ENCODE data around the gene FCER1G. TPM values are rescaled to one million over a fixed set of nuclear protein-coding genes. Genes with fewer than 3 reads are reported as not detected.
A peak's percentile ranks its signal among the peaks of the same experiment; 100 is the strongest.

FCER1G gene
- total RNA-seq, 1 donor from 2014 or later, result not detected

DNA sequence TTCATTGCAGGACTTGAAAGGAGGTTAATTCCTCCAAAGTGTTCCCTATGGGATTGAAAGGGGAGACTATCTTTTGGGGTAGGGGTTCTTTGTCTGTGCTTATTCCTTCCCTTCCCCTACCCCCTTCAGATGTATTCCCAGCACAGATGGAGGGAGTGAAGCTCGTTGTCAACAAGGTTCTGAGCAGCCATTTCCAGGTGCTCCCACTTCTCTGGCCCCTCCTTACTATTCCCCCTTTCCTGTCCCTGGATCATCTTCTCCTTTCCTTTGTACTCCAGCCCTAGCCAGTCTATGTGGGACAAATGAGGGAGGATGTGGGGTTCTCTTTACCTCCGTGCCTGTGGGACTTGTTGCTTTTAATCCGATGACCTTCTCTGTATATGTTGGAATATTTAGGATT is 11.7 kb downstream of the FCER1G start:
- Mint-ChIP-seq H3K27ac (no peak overlapping the region), H3K9me3 (no peaks in the 10 kb centered on the region), H3K4me1 (peaks cover 21% of the 10 kb centered on the region), H3K36me3 (no peaks in the 10 kb centered on the region), H3K27me3 (ENCODE audit: insufficient read depth, low read depth) (peaks cover 6% of the 10 kb centered on the region), H3K4me3 (peak overlapping the region; percentile 99)
- H3F3A ChIP-seq (ENCODE audit: low read depth), result peaks cover 13% of the 10 kb centered on the region
- no peaks in the 10 kb centered on the region for H3K36me3 ChIP-seq
- no peaks in the 10 kb centered on the region for H3K79me2 ChIP-seq (ENCODE audit: low read depth)
- H3K4me1 ChIP-seq, result peaks cover 9% of the 10 kb centered on the region
- no peaks in the 10 kb centered on the region for H4K20me1 ChIP-seq (ENCODE audit: low read depth)
- no peak for TF ChIP-seq EZH2phosphoT487 (IDR thresholded peaks at IDR 0.05)
- TF ChIP-seq EZH2 (IDR thresholded peaks at IDR 0.05), result no peak
- TF ChIP-seq CTCF (IDR thresholded peaks at IDR 0.05), result no peak
- H3K9ac ChIP-seq, result no peak overlapping the region
- H3K27me3 ChIP-seq, result no peaks in the 10 kb centered on the region
- peak overlapping the region; percentile 89 for H3K4me2 ChIP-seq
- no peak overlapping the region for H3K27ac ChIP-seq
- no peaks in the 10 kb centered on the region for H3K9me3 ChIP-seq (ENCODE audit: low read depth)
- DNase-seq (ENCODE audit: low spot score), result no peak
- H2AFZ ChIP-seq (replicated peaks), result peak overlapping the region; percentile 84
- H3K4me3 ChIP-seq, result peak overlapping the region; percentile 70

DNA sequence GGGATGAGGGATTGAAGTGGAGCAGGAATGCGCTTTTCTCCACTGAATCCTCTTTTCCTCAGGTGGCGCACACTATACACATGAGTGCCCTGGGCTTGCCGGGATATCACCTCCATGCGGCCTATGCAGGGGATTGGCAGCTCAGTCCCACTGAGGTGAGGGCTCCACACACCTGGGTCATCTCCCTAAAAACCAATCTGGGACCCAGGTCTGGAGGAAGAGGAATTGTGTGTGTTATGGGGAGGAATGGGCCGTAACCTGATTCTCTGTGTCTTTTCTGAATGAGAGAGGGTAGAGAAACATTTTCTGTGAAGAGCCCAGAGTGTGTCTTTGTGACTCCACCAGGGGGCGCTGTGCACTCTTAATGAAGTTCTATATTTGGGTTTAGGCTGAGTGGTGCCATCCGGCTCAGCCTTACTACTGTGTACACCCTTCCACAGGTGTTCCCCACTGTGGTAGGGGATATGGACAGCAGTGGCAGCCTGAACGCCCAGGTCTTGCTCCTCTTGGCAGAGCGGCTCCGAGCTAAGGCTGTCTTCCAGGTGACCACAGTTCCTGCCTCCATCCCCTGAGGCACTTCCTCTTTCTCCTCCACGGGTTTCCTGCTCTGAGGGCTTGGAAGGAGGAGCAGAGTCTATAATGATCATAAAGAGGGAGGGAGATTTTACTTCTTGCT is 12.2 kb downstream of the FCER1G start:
- Histone ChIP-seq H3K4me2 (peak overlapping the region; percentile 89), H3K27me3 (no peaks in the 10 kb centered on the region), H3K4me3 (peak overlapping the region; percentile 70), H3K9ac (no peak overlapping the region), H4K20me1 (ENCODE audit: low read depth) (no peaks in the 10 kb centered on the region), H3K36me3 (no peaks in the 10 kb centered on the region), H3K79me2 (ENCODE audit: low read depth) (no peaks in the 10 kb centered on the region), H2AFZ (replicated peaks) (peak overlapping the region; percentile 23), H3F3A (ENCODE audit: low read depth) (peaks cover 13% of the 10 kb centered on the region), H3K27ac (no peak overlapping the region), H3K4me1 (peaks cover 9% of the 10 kb centered on the region), H3K9me3 (ENCODE audit: low read depth) (no peaks in the 10 kb centered on the region)
- TF ChIP-seq CTCF (IDR thresholded peaks at IDR 0.05) (peak; percentile 90), EZH2 (IDR thresholded peaks at IDR 0.05) (no peak), EZH2phosphoT487 (IDR thresholded peaks at IDR 0.05) (no peak)
- H3K36me3 Mint-ChIP-seq, result no peaks in the 10 kb centered on the region
- peak overlapping the region; percentile 11 for H3K27ac Mint-ChIP-seq
- no peaks in the 10 kb centered on the region for H3K9me3 Mint-ChIP-seq
- peak; percentile 91 for DNase-seq (ENCODE audit: low spot score)
- peaks cover 6% of the 10 kb centered on the region for H3K27me3 Mint-ChIP-seq (ENCODE audit: insufficient read depth, low read depth)
- H3K4me3 Mint-ChIP-seq, result peak overlapping the region; percentile 99
- peaks cover 21% of the 10 kb centered on the region for H3K4me1 Mint-ChIP-seq

- Mint-ChIP-seq H3K27me3 (ENCODE audit: insufficient read depth, low read depth) (peaks cover 6% of the 10 kb centered on the region), H3K4me3 (peak overlapping the region; percentile 99)
Measured at GRCh38 chr1:161228032-161228431, 12.9 kb downstream of the FCER1G start.

More at GRCh38 chr1:161228032-161228431, 12.9 kb downstream of the FCER1G start:
- Histone ChIP-seq H3F3A (ENCODE audit: low read depth) (peaks cover 13% of the 10 kb centered on the region), H4K20me1 (ENCODE audit: low read depth) (no peaks in the 10 kb centered on the region), H3K4me1 (peaks cover 9% of the 10 kb centered on the region), H3K9me3 (ENCODE audit: low read depth) (no peaks in the 10 kb centered on the region), H3K4me3 (no peak overlapping the region), H2AFZ (replicated peaks) (no peak overlapping the region), H3K27me3 (no peaks in the 10 kb centered on the region), H3K4me2 (no peak overlapping the region), H3K9ac (no peak overlapping the region), H3K79me2 (ENCODE audit: low read depth) (no peaks in the 10 kb centered on the region), H3K36me3 (no peaks in the 10 kb centered on the region), H3K27ac (no peak overlapping the region)
- no peak for DNase-seq (ENCODE audit: low spot score)
- no peaks in the 10 kb centered on the region for H3K9me3 Mint-ChIP-seq
- H3K4me1 Mint-ChIP-seq, result peaks cover 21% of the 10 kb centered on the region
- no peak overlapping the region for H3K27ac Mint-ChIP-seq
- no peaks in the 10 kb centered on the region for H3K36me3 Mint-ChIP-seq
- TF ChIP-seq EZH2phosphoT487 (IDR thresholded peaks at IDR 0.05) (no peak), EZH2 (IDR thresholded peaks at IDR 0.05) (no peak), CTCF (IDR thresholded peaks at IDR 0.05) (no peak)
